Measurements from ENCODE around the gene CCDC192.

Gene CCDC192

DNA sequence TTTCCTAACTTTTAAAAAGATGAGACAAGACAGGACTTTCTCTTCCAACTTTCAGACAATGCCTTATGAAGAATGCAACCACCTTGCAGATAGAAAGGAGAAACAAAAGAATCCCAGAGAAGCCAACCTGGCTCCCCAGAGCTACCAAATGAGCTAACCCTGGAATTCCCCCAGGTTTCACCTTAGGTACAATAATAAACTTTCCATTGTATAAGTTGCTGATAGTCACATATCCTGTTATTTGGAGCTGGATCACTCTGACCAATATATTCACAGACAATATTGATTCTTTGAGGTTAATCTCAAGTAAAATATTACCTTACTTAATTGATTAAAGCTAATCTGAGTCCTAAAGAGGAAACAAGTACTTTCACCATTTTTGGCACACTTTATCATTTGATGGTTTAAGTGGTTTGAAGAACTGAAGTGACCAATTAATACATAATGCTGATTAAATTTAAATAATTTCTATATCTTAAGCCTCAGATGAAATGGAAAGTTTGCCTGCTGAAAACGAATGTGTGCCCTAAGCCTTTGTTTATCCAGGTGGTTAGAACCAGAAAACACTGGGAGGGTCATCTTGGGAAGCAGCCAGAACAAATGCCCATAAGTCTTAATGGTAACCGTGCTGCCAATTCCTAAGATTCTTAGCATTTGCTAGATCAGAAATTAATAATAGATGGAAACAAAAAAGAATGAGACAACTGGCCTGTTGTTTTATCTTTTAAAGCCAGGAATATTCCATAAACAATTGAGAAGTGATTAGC, 220.8 kb downstream of the CCDC192 start:
- no peak for DNase-seq (ENCODE audit: low read depth in 2 of 2)

DNA sequence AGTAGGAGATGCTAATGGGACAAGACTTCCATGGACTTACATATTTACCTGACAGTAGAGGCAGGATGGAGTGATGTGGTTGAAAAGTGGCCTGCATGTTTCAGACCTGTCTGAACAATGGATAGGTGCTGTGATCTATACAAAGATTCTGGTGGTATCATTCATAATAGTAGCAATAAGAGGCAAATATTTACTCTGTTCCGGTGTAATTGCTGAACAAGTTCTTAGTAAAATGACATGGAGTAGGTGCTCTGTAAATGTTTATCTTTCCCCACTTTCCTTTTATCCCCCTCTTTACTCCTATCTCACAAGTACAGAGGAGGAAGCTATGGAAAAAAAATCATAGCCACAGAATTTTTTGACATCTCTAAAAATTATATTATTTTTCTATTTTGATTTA, 221.4 kb downstream of the CCDC192 start:
- DNase-seq (ENCODE audit: low read depth in 2 of 2): no peak

DNA sequence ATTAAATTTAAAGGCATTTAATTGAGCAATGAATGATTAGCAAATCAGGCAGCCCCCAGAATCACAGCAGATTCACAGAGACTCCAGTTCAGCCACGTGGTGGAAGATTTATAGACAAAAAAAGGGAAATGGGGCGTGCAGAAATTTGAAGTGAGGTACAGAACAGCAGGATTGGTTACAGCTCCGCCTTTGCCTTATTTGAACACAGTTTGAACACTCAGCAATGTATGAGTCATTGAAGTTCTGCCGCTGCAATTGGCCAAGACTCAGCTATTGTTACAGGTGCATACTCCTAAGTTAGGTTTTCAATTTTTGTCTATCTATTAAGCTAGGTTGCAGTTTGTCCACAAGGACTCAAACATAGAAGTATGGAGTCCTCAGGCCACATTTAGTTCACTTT, 222.7 kb downstream of the CCDC192 start:
- DNase-seq (ENCODE audit: low read depth in 2 of 2): no peak

DNA sequence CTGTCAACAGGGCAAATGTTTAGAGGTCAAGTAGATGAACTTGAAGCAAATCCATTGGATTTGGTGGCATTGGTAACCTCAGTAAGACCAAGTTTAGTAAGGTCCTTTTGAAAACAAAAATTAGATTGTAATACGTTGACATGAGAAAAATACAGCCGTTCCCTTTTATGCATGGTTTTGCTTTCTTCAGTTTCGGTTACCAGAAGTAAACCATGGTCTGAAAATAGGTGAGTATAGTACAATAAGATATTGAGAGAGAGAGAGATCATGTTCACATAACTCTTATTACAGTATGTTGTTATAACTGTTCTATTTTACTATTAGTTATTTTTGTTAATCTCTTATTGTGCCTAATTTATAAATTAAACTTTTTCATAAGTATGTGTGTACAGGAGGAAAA, 223.8 kb downstream of the CCDC192 start:
- no peak for DNase-seq (ENCODE audit: low read depth in 2 of 2)

DNA sequence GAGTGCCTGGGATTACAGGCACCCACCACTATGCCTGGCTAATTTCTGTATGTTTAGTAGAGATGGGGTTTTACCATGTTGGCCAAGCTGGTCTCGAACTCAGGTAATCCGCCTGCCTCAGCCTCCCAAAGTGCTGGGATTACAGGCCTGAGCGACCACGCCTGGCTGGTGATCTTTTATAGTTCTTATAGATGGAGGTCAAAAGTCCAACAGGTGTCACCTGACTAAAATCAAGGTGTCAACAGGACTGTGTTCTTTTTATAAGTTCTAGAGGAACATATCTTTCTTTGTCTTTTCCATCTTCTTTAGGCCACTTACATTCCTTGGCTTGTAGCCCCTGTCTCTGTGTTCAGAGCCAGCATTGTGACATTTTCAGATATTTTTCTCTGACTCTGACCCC, 224.9 kb downstream of the CCDC192 start:
- DNase-seq (ENCODE audit: low read depth in 2 of 2): no peak

DNA sequence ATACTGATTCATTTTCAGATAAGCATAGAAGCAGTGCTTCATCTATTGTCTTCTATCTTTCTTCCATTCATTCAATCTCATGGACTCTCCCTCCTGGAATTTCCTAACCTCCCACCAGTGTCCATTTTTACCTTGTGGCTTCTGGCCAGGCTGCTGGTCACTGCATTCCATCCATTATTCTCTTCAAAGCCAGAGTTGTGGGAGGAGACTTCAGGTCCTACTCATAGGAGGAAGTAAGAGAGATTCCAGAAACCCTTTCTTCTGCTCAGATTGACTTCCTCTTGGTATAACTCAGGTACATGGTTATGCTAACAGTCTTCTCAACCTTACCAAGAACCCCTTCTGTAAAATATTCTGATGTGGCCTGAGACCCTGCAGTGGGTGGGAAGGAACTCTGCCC, 227.1 kb downstream of the CCDC192 start:
- DNase-seq (ENCODE audit: low read depth in 2 of 2): no peak

DNA sequence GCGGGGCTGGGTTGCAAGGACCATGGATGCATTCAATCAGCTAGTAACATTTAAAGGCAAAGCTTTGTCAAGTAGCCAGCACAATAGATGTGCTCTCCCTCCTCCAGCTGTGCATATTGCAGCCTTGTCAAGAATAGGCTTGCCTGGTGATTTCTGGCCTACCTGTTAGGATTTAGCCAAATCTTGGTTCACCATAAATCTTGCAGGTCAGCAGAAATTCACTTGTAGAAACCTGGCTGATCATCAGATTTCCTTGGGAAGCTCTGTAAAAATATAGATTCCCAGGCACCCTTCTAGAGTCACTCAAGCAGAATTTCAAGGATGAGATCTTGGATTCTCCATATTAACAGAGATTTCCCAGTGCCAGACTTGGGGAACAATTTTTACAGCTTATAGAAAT, 228.2 kb downstream of the CCDC192 start:
- DNase-seq (ENCODE audit: low read depth in 2 of 2): no peak

DNA sequence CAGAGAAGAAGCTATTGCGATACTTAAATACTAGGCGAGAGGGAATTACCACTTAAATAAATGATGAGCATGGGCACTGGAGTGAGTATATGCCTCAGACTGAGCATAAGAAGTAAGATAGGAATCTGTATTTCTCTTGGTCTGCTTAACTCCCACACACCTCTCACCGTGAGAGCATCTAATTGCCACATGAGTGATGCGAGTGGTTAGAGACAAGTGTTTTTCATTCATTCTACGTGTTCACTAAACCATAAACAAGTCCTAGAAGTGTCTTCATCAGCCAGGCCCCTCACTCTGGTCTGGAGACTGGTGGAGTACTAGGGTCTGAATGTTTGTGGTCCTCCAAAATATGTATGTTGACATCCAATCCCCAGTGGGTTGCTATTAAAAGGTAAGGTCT, 230.2 kb downstream of the CCDC192 start:
- DNase-seq (ENCODE audit: low read depth in 2 of 2): no peak

DNA sequence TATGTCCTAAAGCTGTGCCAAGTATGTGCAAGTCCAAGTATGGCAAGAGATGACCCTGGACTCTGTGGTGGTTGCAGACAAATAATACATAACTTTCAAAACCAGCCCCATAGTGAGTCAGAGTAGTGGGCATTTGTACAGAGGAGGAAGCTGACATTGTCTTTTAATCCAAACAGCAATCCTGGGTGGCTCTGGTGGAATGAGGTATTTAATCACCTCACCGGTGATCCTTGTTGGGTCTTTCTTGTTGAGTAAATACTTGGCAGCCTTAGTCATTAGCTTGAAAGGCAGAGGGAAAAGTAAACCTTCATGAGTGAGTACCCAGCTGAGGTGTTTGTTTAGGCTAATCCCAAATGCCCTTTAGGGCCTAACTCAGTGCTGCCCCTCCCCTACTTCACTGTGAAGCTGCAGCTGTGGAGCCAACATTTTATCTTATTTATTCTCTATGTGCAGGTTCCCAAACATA, 231.6 kb downstream of the CCDC192 start:
- no peak for DNase-seq (ENCODE audit: low read depth in 2 of 2)

DNA sequence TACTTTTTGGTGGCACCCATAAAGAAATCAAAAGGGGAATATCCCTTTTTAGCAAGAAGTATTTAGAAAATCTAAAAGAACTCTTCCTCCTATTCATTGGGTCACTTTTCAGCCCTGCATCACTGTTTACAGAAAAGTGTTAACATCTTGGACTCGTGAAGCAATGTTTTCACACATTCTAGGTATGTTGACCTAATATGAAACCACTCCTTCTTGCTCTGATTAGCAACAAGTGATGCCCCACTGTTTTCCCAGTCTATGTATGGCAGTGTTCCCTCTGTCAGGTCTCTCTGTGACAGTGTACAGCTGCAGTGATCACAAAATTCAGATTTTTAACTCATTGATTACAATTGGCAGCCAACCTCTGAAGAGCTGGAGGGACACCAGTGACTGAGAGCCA, 232.2 kb downstream of the CCDC192 start:
- DNase-seq (ENCODE audit: low read depth in 2 of 2): no peak

DNA sequence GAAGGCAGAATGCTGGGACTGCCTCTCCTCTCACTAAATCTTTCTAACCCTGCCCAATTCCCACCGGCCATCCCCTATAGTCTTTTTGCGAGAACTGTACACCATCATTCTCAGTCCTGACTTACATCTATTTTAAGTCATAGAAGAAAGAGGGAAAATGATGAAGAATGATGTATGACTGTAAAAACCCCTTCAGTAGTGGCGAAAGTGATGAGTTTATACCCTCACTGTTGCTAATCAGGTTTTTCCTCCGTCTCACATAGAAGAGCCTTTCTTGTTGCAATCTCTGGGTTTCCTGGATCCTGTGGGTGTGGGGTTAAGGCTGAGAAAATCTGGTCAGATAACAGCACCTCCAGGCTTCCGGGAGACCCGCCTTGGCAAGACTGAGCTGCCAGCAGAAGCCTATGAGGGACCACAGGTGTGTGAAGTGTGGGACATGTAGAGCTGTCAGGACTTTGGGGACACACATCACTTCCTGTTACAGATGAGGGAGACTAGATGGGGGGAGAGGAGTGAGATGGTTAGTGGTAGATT, 233.3 kb downstream of the CCDC192 start:
- no peak for DNase-seq (ENCODE audit: low read depth in 2 of 2)

DNA sequence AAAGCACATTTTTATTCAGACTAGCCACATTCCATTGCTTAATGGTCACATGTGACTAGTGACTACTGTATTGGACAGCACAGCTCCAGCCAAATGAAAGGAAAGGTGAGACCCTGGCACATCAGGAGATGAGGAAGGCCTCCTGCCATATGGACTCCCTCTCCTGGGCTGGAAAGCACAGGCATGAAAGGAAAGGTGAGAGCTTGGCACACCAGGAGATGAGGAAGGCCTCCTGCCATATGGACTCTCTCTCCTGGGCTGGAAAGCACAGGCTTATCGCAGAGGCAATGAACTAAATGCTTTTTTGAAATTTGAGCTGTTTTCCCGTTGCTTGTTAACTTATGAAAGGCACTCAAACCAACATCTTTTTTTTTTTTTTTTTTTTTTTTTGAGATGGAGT, 235.6 kb downstream of the CCDC192 start:
- no peak for DNase-seq (ENCODE audit: low read depth in 2 of 2)

DNA sequence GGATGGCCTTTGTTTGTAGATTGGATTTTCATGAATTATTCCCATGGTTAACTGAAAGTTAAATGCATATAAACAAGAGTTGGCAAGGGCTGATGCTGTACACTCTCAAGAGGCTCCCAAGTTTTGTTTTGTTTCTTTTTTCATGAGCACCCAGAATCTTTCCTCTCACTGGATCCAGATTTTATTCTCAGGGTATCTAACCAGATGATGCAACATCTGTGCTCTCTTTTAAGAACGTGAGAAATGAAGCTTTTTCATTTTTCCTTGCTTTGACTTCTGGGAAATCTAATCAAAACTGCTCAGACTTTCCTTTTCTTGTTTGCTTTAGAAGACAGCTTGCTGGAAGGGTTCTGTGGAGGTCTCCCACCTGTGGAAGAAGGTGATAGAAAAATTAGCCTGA, 237.7 kb downstream of the CCDC192 start:
- no peak for DNase-seq (ENCODE audit: low read depth in 2 of 2)

DNA sequence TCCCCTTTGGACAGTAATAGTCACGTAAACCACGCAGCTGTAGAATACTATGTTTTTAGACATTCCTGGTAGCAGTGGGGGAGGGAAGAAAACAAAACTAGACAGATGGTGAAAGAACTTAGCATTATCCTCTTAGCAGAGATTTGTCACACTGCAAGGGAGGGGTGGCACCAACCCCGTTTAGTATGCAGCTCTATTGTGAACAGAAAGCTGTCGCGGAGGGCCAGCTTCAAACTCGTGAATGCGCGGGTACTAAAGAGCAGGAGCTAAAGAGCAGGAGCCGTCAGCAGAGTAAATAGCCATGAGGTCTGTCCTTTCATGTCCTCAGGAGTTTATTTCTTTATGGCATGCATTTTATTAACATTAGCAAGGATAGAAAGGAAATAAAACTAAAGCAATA, 238.5 kb downstream of the CCDC192 start:
- DNase-seq (ENCODE audit: low read depth in 2 of 2): no peak

DNA sequence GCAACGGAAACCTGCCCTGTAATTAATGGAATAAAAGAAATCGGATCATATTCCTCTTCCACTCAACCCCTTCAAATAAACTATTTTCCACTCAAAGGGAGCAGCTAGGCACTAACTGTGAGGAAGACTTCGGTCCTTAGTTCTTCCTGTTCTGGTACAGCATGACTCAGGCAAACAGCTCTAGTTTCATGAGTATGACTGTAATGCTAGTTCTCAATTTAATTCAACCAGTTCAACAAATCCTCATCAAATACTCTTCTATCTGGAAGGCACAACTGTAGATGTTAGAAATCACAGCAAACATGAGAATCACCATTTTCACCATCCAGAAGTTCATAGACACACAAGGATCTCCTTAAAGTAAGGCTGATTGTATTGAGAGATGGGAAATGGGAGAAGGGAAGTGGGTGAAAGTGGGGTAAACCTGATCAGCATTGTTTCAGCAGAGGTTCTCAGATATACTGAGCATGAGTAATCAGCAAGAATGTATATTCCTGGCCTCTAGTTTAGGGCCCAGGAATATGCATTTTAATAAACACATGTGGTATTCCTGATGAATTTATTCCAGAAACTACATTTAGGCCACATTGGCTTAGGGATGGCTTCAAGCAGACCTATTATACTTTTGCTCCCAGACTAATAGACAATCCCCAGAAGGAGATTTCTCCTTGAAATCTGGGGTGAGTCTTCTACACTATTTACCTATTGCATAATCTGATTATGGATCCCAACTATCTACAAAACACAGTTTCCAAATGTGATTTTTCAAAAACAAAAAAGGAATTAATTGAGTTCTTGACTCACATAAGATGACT, 239.3 kb downstream of the CCDC192 start:
- no peak for DNase-seq (ENCODE audit: low read depth in 2 of 2)

DNA sequence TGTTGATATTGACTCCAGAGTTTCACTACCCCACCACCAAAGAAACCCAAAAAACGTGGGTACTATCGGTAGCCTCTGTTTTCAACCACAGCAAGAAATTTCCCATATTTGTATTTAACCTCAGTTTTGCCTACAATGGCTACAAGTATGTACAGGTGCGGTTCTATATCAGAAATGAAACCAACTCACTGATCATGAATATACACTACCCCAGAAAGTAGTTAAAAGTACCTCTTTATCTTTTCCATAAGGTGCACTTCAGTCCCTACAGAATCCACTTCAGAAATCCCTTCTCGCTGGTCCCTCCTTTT, 239.8 kb downstream of the CCDC192 start:
- DNase-seq (ENCODE audit: low read depth in 2 of 2): no peak

DNA sequence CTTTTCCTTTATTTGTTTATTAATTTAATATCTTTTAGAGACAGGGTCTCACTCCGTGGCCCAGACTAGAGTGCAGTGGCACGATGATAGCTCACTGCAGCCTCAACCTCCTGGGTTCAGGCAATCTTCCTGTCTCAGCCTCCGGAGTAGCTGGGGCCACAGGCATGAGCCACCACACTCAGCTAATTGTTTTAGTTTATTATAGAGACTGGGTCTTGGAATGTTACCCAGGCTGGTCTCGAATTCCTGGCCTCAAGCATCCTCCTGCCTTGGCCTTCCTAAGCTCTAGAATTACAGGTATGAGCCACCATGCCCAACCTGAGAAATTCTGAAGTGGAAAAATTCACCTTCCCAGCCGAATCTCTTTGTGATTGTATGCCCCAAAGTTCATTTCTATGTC, 240.9 kb downstream of the CCDC192 start:
- DNase-seq (ENCODE audit: low read depth in 2 of 2): no peak

DNA sequence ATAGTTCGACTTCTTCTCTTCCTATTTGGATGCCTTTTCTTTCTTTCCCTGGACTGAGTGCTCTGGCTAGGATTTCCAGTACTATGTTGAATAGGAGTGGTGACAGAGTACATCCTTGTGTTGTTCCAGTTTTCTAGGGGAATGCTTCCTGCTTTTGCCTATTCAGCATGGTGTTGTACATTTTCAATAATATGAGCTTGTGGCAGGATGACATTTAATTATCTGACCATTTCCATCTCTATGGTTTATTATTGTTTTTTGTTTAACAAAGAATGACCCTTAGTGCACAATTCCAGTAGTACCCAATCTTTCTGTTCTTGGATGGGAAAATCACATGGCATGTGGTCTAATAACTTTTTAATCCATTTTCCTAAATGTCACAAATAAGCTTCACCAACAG, 244.8 kb downstream of the CCDC192 start:
- DNase-seq (ENCODE audit: low read depth in 2 of 2): no peak

DNA sequence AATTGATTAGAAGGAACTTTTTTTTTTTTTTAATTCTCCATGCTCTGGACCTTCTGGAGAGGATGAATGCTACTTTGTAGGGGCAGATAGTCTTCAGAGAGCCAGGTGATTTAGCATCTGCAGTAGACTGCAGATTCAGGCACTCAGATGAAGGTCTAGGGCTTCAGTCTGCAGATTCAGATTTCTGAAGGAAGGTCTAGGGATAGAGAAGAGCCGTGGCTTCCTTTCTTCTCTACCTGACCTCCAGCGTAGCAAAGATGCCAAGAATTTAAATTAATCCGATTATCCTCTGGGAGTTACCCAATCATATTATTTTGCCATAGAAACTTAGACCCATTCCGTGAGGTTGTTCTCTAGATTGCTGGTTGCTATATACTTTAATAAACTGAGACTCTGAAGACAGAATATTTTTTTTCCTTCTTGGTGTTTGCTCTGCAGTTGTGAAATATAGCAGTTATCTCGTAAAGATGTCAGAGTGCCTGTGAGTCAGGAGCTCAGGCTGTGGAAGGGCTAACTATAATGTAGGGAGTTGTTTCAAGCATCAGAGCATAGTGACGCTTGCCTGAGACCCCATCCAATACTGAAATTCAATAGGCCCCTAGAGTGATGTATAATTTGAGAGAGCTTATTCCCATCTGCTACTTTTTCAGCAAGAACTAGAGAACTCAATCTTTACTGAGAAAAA, 247.7 kb downstream of the CCDC192 start:
- DNase-seq (ENCODE audit: low read depth in 2 of 2): no peak

DNA sequence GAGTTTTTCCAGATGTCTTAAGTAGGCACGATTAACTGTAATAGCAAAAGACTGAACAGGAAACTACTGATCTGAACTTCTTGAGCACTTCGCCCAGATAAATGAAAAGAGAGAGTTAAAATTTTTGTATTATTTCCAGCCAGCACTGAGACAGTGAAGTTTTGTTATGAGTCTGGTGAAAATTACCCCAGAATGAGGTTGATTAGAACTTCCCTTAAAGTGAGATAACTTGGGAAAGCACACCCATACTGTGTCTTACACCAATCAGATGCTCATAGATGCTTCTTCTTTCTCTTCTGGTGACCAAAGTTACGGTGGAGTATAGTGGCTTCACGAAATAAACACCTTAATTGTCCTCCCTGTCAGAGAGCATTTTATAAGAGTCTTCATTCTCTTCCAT, 248.6 kb downstream of the CCDC192 start:
- DNase-seq (ENCODE audit: low read depth in 2 of 2): no peak

DNA sequence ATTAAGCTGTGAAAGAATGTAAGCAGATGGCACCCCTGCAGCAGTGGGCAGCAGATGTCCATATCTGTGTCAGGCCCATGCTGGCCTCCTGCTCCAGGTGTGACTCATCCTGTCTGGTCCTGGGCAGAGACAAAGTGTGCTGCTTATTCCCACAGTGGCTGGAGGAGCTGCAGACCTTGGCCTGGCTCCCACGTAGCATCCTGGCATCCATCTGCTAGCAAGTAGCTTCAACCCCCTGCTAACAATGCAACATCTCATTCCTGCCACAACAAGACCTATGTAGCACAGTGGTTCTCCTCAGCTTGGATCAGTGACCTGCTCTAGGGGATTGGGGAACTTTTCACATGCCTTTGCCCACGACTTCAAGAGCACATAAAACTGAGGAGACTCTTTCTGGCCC, 254.0 kb downstream of the CCDC192 start:
- no peak for DNase-seq (ENCODE audit: low read depth in 2 of 2)

DNA sequence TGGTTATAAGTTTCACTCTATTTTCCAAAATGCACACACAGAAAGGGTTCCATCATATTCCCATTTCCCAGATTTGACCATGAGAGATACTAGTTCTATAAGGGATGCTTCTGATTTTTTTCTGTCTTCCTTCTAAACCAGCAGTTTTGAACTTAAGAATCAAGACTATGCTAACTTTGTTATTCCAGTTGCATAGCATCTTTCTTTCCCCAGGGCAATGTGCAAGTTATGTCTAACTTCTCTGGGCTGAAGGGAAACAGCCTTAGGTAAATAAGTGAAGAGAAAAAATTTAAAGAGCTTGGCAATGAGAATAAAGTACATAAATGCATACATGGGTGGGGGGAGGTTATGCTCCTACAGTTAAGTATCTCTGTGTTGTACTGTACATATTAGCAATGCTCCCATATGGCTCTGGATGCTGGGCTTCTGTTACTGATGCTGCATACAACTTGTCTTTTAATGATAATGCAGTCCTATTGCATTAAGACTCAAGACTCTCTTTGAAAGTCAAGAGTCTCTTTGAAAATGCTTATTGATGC, 254.6 kb downstream of the CCDC192 start:
- DNase-seq (ENCODE audit: low read depth in 2 of 2): no peak
